Measurements from ENCODE around the gene CBFA2T3.

CBFA2T3 gene

DNA sequence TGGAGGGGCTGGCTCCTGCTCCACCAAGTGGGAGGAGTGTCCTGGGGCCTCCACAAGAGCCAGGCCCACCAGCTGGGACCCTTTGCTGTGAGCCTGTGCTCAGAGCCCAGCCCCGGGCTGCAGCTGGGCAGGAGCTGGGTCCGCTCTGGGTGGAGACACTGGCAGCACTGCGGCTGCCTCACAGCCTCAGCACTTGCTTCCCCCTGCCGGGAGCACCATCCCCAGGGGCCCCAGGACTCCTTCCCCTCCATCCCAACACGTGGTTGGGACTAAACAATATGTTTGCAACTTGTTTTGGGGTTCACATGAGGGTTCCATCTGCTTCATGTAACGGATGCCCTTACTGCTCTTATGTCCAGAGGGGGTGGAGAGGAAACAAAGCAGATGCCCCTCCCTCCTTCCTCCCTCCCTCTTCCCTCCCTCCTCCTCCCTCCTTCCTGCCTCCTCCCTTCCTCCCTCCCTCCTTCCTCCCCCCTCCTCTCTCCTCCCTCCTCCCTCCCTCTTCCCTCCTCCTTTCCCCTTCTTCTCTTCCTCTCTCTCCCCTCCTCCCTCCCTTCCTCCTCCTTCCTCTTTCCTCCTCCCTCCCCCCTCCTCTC is 16.3 kb upstream of the CBFA2T3 start:
- TF ChIP-seq FOXP2 (optimal IDR thresholded peaks at IDR 0.05; ENCODE audit: control extremely low read depth, extremely low read length, insufficient read depth) (no peak), EZH2 (IDR thresholded peaks at IDR 0.05) (no peak), POLR2AphosphoS5 (IDR thresholded peaks at IDR 0.05; ENCODE audit: borderline replicate concordance, low read depth, low read length) (no peak)
- no peaks in the 10 kb centered on the region for H3K36me3 ChIP-seq (ENCODE audit: insufficient read depth, low read length)
- no peak overlapping the region for H3K4me3 ChIP-seq
- H3K9me3 ChIP-seq (ENCODE audit: low read depth, low read length) = no peaks in the 10 kb centered on the region
- H3K27ac ChIP-seq = no peak overlapping the region
- no peak for DNase-seq (ENCODE audit: low read depth, low spot score)
- H3K9ac ChIP-seq (ENCODE audit: insufficient read length) = no peak overlapping the region

- TF ChIP-seq FOXP2 (optimal IDR thresholded peaks at IDR 0.05; ENCODE audit: control extremely low read depth, extremely low read length, insufficient read depth) = no peak
- TF ChIP-seq POLR2AphosphoS5 (IDR thresholded peaks at IDR 0.05; ENCODE audit: borderline replicate concordance, low read depth, low read length) = no peak
- no peak for TF ChIP-seq EZH2 (IDR thresholded peaks at IDR 0.05)
- no peak overlapping the region for H3K27ac ChIP-seq
- no peak overlapping the region for H3K4me3 ChIP-seq
- H3K36me3 ChIP-seq (ENCODE audit: insufficient read depth, low read length) = no peaks in the 10 kb centered on the region
- H3K9me3 ChIP-seq (ENCODE audit: low read depth, low read length) = no peaks in the 10 kb centered on the region
- H3K9ac ChIP-seq (ENCODE audit: insufficient read length) = no peak overlapping the region
- no peak for DNase-seq (ENCODE audit: low read depth, low spot score)
Observed at GRCh38 chr16:88992351-88993165, 15.6 kb upstream of the CBFA2T3 start.

- no peak overlapping the region for H3K27ac ChIP-seq
- H3K4me3 ChIP-seq = no peak overlapping the region
- DNase-seq (ENCODE audit: low read depth, low spot score) = no peak
- H3K36me3 ChIP-seq (ENCODE audit: insufficient read depth, low read length) = no peaks in the 10 kb centered on the region
- no peaks in the 10 kb centered on the region for H3K9me3 ChIP-seq (ENCODE audit: low read depth, low read length)
- no peak for TF ChIP-seq POLR2AphosphoS5 (IDR thresholded peaks at IDR 0.05; ENCODE audit: borderline replicate concordance, low read depth, low read length)
- no peak for TF ChIP-seq EZH2 (IDR thresholded peaks at IDR 0.05)
- no peak for TF ChIP-seq FOXP2 (optimal IDR thresholded peaks at IDR 0.05; ENCODE audit: control extremely low read depth, extremely low read length, insufficient read depth)
- H3K9ac ChIP-seq (ENCODE audit: insufficient read length) = no peak overlapping the region
Observed at GRCh38 chr16:88991813-88992350, 14.9 kb upstream of the CBFA2T3 start.

GRCh38 chr16:88989852-88990547 is 13.0 kb upstream of the CBFA2T3 start:
- Histone ChIP-seq H3K27ac (no peak overlapping the region), H3K36me3 (ENCODE audit: insufficient read depth, low read length) (no peaks in the 10 kb centered on the region), H3K9me3 (ENCODE audit: low read depth, low read length) (no peaks in the 10 kb centered on the region), H3K9ac (ENCODE audit: insufficient read length) (no peak overlapping the region), H3K4me3 (no peak overlapping the region)
- TF ChIP-seq EZH2 (IDR thresholded peaks at IDR 0.05) = no peak
- TF ChIP-seq POLR2AphosphoS5 (IDR thresholded peaks at IDR 0.05; ENCODE audit: borderline replicate concordance, low read depth, low read length) = no peak
- no peak for TF ChIP-seq FOXP2 (optimal IDR thresholded peaks at IDR 0.05; ENCODE audit: control extremely low read depth, extremely low read length, insufficient read depth)
- DNase-seq (ENCODE audit: low read depth, low spot score) = no peak

DNA sequence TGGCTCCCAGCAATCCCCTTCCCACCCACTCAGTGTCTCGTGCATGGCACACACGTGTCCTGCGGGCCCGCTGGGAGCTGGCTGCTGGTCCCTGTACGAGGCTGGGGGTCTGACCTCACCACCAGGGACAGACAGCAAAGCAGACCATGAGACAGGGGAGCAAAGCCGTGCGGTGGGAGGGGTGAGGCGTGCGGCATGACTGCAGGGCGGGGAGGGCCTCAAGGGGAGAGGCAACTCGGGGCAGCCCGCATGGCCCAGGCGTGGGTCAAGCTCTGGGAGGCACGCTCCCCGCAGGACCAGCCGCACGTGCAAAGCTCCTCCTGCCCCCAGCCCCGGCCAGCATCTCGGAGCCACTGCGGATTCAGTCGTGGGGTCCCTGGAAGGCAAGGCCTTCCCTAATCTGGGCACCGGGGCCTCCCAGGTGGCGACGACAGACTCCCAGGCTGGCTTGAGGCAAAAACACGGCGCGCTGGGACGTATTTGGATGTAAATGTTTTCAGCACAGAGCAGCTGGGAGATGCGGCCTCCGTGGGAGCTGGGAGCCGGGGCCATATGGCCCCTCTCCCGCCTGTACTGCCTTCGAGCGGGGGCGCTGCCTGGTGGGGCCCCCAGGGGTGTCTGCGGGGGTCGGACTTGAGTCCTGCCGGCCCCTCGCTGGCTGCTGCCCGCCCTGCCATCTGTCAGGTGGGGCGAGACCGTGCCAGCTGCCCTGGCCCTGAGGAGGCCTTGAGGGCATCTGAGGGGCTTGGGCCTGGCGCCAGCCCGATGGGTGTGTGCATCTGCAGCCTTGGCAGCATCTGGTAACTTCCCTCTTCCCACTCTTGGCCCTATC is 12.2 kb upstream of the CBFA2T3 start:
- no peaks in the 10 kb centered on the region for H3K36me3 ChIP-seq (ENCODE audit: insufficient read depth, low read length)
- TF ChIP-seq EZH2 (IDR thresholded peaks at IDR 0.05) = no peak
- TF ChIP-seq FOXP2 (optimal IDR thresholded peaks at IDR 0.05; ENCODE audit: control extremely low read depth, extremely low read length, insufficient read depth) = no peak
- TF ChIP-seq POLR2AphosphoS5 (IDR thresholded peaks at IDR 0.05; ENCODE audit: borderline replicate concordance, low read depth, low read length) = no peak
- DNase-seq (ENCODE audit: low read depth, low spot score) = no peak
- no peak overlapping the region for H3K9ac ChIP-seq (ENCODE audit: insufficient read length)
- H3K4me3 ChIP-seq = no peak overlapping the region
- H3K9me3 ChIP-seq (ENCODE audit: low read depth, low read length) = no peaks in the 10 kb centered on the region
- no peak overlapping the region for H3K27ac ChIP-seq

- no peak for DNase-seq (ENCODE audit: low read depth, low spot score)
- Histone ChIP-seq H3K27ac (no peak overlapping the region), H3K4me3 (no peak overlapping the region), H3K36me3 (ENCODE audit: insufficient read depth, low read length) (no peaks in the 10 kb centered on the region), H3K9me3 (ENCODE audit: low read depth, low read length) (no peaks in the 10 kb centered on the region), H3K9ac (ENCODE audit: insufficient read length) (no peak overlapping the region)
- TF ChIP-seq FOXP2 (optimal IDR thresholded peaks at IDR 0.05; ENCODE audit: control extremely low read depth, extremely low read length, insufficient read depth) (no peak), POLR2AphosphoS5 (IDR thresholded peaks at IDR 0.05; ENCODE audit: borderline replicate concordance, low read depth, low read length) (no peak), EZH2 (IDR thresholded peaks at IDR 0.05) (no peak)
Observed at GRCh38 chr16:88985521-88985920, 8.5 kb upstream of the CBFA2T3 start.

GRCh38 chr16:88983771-88984687 is 7.0 kb upstream of the CBFA2T3 start:
- Histone ChIP-seq H3K9me3 (ENCODE audit: low read depth, low read length) (no peaks in the 10 kb centered on the region), H3K4me3 (no peak overlapping the region), H3K9ac (ENCODE audit: insufficient read length) (no peak overlapping the region), H3K36me3 (ENCODE audit: insufficient read depth, low read length) (no peaks in the 10 kb centered on the region), H3K27ac (no peak overlapping the region)
- TF ChIP-seq EZH2 (IDR thresholded peaks at IDR 0.05) (no peak), POLR2AphosphoS5 (IDR thresholded peaks at IDR 0.05; ENCODE audit: borderline replicate concordance, low read depth, low read length) (no peak), FOXP2 (optimal IDR thresholded peaks at IDR 0.05; ENCODE audit: control extremely low read depth, extremely low read length, insufficient read depth) (no peak)
- DNase-seq (ENCODE audit: low read depth, low spot score) = no peak
